Posterior cingulate gyrus (tissue), 11 donors: ENCODE data around the gene RNU2-63P.
"Not testable (repeated sequence)": the region's sequence is repeated elsewhere in the genome, so short reads cannot be mapped to it uniquely, and the experiment has no call there.

Experiments
- DNase-seq, 10 donors: peaks; one replicate each; pipeline versions ENCODE4 v3.0.0 to v3.0.0-alpha.2; 2020 to 2021; ENCODE audit warnings: mixed read lengths in 3 of 10
- intact Hi-C: fragments of 100-400 bp; cut with DNase I; formaldehyde crosslinking; loops from one replicate; pipeline ENCODE4 v1.15.1; 2023

Gene RNU2-63P

GRCh38 chr2:88036182-88036581 lies 19.8 kb upstream of the RNU2-63P start:
- intact Hi-C loops: no loop called here
- no peak for DNase-seq

GRCh38 chr2:88032070-88032702 lies 15.8 kb upstream of the RNU2-63P start:
- DNase-seq: no peak
- intact Hi-C loops: no loop called here

GRCh38 chr2:88028931-88029330 lies 12.6 kb upstream of the RNU2-63P start:
- no peak for DNase-seq
- intact Hi-C loops: no loop called here

GRCh38 chr2:88027697-88028389 lies 11.5 kb upstream of the RNU2-63P start:
- no peak for DNase-seq

GRCh38 chr2:88024509-88024908 lies 8.2 kb upstream of the RNU2-63P start:
- intact Hi-C loops: no loop called here

More at GRCh38 chr2:88027697-88028389, 11.5 kb upstream of the RNU2-63P start:
- intact Hi-C loops: no loop called here

GRCh38 chr2:88022669-88022921 lies 6.2 kb upstream of the RNU2-63P start:
- DNase-seq: no peak
- intact Hi-C loops: no loop called here

More at GRCh38 chr2:88024509-88024908, 8.2 kb upstream of the RNU2-63P start:
- no peak for DNase-seq

GRCh38 chr2:88019985-88020384 lies 3.6 kb upstream of the RNU2-63P start:
- no peak for DNase-seq
- intact Hi-C loops: loop anchor here (5.0 kb wide), 1 partner anchor 37 kb away; the partner anchor contains the start of gene KRCC1

- DNase-seq: no peak
- intact Hi-C loops: loop anchor here (5.0 kb wide), 1 partner anchor 38 kb away; the partner anchor contains the start of gene KRCC1
These were observed 2.6 kb upstream of the RNU2-63P start for GRCh38 chr2:88018909-88019308.

- intact Hi-C loops: loop anchor here (5.0 kb wide), 1 partner anchor 39 kb away; the partner anchor contains the start of gene KRCC1
- DNase-seq: not testable (repeated sequence)
These were observed 1.9 kb upstream of the RNU2-63P start for GRCh38 chr2:88018077-88018805.

- intact Hi-C loops: loop anchor here (5.0 kb wide), 1 partner anchor 40 kb away; the partner anchor contains the start of gene KRCC1
- DNase-seq: not testable (repeated sequence)
These were observed 1.4 kb upstream of the RNU2-63P start for GRCh38 chr2:88017780-88018038.

- intact Hi-C loops: loop anchor here (5.0 kb wide), 1 partner anchor 40 kb away; the partner anchor contains the start of gene KRCC1
- peak in 5 of 10 donors; percentile 22 to 87 (median 27) for DNase-seq
These were observed 823 bp upstream of the RNU2-63P start for GRCh38 chr2:88016960-88017779.

GRCh38 chr2:88011011-88011410 lies 5.3 kb downstream of the RNU2-63P start:
- intact Hi-C loops: no loop called here
- DNase-seq: no peak

- DNase-seq: no peak
- intact Hi-C loops: no loop called here
These were observed 6.2 kb downstream of the RNU2-63P start for GRCh38 chr2:88010136-88010535.

GRCh38 chr2:88006912-88007439 lies 9.4 kb downstream of the RNU2-63P start:
- intact Hi-C loops: no loop called here

GRCh38 chr2:88005776-88006175 lies 10.6 kb downstream of the RNU2-63P start:
- intact Hi-C loops: no loop called here
- DNase-seq: peak in 1 of 10 donors; percentile 18

More at GRCh38 chr2:88006912-88007439, 9.4 kb downstream of the RNU2-63P start:
- peak in 1 of 10 donors; percentile 65 for DNase-seq

- peak in 1 of 10 donors; percentile 82 for DNase-seq
- intact Hi-C loops: loop anchor here (5.0 kb wide), 1 partner anchor 159 kb away; no protein-coding TSS in a partner anchor
These were observed 13.1 kb downstream of the RNU2-63P start for GRCh38 chr2:88003074-88003755.

GRCh38 chr2:88002359-88002707 lies 14.0 kb downstream of the RNU2-63P start:
- no peak for DNase-seq
- intact Hi-C loops: loop anchor here (5.0 kb wide), 1 partner anchor 160 kb away; no protein-coding TSS in a partner anchor

- DNase-seq: not testable (repeated sequence)
- intact Hi-C loops: loop anchor here (5.0 kb wide), 1 partner anchor 162 kb away; no protein-coding TSS in a partner anchor
These were observed 15.9 kb downstream of the RNU2-63P start for GRCh38 chr2:88000474-88000873.

- DNase-seq: no peak
- intact Hi-C loops: no loop called here
These were observed 19.8 kb downstream of the RNU2-63P start for GRCh38 chr2:87996570-87996969.

GRCh38 chr2:87995756-87996155 lies 20.6 kb downstream of the RNU2-63P start:
- DNase-seq: no peak
- intact Hi-C loops: no loop called here
